PFSK-1 (cell line): Measurements from ENCODE around the gene ADAM19.

Source experiments
- POLR2AphosphoS5 ChIP-seq: IDR thresholded peaks from 2 replicates; pipeline ENCODE4 v1.6.1; 2012; ENCODE audit warnings: low read depth, mild to moderate bottlenecking, control low read depth, low read length, moderate library complexity
- SIN3A ChIP-seq: IDR thresholded peaks from 2 replicates; pipeline ENCODE4 v1.6.1; 2012; ENCODE audit warnings: mild to moderate bottlenecking, low read length, moderate library complexity, borderline replicate concordance; ENCODE audit not compliant: insufficient read depth
- TAF1 ChIP-seq: IDR thresholded peaks from 2 replicates; pipeline ENCODE4 v1.6.1; 2012; ENCODE audit warnings: low read length, control low read depth, borderline replicate concordance; ENCODE audit not compliant: insufficient read depth
- TF ChIP-seq, protein P1 (sequence below), 2 experiments: IDR thresholded peaks; 2 replicates each; pipeline versions ENCODE4 v1.6.1 to v1.8.0; 2011 to 2012; ENCODE audit warnings: low read depth in 2 of 2, low read length in 2 of 2, control low read depth in 1 of 2, inconsistent platforms in 1 of 2, mild to moderate bottlenecking in 1 of 2, moderate library complexity in 1 of 2; ENCODE audit not compliant: insufficient read depth in 1 of 2

DNA sequence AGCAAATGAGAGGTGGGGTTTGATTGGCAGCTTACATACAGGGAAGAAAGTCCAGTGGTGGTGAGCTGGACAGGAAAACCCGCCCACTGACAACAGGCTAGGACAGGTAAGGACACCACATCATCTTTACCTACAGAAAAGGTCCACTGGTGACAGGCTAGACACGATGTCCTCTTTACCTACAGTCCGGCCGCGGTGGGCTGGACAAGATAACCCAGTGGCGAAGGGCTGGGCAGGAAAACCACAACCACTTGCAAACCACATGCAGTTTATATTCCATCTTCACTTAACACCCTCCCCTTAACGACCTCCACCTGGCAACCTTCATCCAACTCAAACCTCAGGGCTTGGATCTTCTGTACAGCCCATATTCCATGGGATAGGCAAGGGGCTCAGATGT is 120.5 kb downstream of the ADAM19 start:
- TF ChIP-seq POLR2AphosphoS5: no peak
- TF ChIP-seq, protein P1, sequence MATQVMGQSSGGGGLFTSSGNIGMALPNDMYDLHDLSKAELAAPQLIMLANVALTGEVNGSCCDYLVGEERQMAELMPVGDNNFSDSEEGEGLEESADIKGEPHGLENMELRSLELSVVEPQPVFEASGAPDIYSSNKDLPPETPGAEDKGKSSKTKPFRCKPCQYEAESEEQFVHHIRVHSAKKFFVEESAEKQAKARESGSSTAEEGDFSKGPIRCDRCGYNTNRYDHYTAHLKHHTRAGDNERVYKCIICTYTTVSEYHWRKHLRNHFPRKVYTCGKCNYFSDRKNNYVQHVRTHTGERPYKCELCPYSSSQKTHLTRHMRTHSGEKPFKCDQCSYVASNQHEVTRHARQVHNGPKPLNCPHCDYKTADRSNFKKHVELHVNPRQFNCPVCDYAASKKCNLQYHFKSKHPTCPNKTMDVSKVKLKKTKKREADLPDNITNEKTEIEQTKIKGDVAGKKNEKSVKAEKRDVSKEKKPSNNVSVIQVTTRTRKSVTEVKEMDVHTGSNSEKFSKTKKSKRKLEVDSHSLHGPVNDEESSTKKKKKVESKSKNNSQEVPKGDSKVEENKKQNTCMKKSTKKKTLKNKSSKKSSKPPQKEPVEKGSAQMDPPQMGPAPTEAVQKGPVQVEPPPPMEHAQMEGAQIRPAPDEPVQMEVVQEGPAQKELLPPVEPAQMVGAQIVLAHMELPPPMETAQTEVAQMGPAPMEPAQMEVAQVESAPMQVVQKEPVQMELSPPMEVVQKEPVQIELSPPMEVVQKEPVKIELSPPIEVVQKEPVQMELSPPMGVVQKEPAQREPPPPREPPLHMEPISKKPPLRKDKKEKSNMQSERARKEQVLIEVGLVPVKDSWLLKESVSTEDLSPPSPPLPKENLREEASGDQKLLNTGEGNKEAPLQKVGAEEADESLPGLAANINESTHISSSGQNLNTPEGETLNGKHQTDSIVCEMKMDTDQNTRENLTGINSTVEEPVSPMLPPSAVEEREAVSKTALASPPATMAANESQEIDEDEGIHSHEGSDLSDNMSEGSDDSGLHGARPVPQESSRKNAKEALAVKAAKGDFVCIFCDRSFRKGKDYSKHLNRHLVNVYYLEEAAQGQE (IDR thresholded peaks at IDR 0.05; ENCODE audit: insufficient read depth in 1 of 2, low read depth in 2 of 2, low read length in 2 of 2): no peak
- TF ChIP-seq SIN3A: no peak
- TF ChIP-seq TAF1: no peak
